ENCODE results near the gene HIVEP1.
"Not testable (repeated sequence)": the region's sequence is repeated elsewhere in the genome, so short reads cannot be mapped to it uniquely, and the experiment has no call there.

Gene HIVEP1

DNA sequence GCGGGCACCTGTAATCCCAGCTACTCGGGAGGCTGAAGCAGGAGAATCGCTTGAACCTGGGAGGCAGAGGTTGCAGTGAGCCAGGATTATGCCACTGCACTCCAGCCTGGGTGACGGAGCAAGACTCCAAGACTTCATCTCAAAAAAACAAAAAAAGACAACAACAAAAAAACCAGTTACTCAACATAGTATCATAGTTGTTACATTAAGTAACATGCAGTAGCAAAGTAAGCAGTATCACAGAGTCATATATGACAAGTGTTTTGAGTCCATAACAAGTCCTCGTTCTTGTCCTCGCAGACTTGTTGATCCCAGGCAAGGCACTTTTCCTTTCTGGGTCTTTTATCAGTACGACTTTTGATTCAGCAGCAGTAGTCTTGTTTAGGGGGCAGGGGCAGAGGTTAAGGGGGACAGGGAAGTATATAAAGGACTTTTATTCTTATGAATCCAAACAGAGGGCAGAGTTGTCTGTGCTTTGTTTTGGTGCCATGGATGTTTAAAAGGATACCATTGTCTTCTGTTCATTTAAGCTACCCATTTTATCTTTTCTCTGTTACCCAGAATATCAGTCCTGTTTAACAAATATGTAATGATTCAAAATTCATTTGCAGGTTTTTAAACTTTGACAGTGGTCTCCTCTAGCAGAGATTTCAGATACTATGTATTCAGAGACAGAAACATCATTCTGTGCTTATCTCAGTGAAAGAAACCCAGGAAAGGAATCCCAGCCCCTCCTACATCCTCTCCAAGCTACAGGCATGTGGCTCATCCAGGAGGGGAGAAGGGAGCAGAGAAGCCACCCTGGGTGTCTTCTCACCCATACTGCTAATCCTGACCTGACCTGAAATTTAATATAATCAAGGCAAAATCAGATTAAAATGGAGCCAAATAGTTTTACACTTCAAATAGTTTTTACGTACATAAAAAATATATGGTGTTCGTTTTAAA, 140.2 kb downstream of the HIVEP1 start:
- TF ChIP-seq, protein P1, sequence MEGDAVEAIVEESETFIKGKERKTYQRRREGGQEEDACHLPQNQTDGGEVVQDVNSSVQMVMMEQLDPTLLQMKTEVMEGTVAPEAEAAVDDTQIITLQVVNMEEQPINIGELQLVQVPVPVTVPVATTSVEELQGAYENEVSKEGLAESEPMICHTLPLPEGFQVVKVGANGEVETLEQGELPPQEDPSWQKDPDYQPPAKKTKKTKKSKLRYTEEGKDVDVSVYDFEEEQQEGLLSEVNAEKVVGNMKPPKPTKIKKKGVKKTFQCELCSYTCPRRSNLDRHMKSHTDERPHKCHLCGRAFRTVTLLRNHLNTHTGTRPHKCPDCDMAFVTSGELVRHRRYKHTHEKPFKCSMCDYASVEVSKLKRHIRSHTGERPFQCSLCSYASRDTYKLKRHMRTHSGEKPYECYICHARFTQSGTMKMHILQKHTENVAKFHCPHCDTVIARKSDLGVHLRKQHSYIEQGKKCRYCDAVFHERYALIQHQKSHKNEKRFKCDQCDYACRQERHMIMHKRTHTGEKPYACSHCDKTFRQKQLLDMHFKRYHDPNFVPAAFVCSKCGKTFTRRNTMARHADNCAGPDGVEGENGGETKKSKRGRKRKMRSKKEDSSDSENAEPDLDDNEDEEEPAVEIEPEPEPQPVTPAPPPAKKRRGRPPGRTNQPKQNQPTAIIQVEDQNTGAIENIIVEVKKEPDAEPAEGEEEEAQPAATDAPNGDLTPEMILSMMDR (IDR thresholded peaks at IDR 0.05; ENCODE audit: low read depth, low read length) = no peak
- H3K4me3 ChIP-seq (ENCODE audit: low read depth, low read length) = no peak overlapping the region

DNA sequence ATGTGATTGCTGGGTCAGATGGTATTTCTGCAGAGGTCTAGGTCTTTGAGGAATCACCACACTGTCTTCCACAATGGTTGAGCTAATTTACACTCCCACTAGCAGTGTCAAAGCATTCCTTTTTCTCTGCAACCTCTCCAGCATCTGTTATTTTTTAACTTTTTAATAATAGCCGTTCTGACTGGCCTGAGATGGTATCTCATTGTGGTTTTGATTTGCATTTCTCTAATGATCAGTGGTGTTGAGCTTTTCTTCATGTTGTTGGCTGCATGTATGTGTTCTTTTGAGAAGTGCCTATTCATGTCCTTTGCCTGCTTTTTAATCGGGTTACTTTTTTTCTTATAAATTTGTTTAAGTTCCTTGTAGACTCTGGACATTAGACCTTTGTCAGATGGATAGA, 143.7 kb downstream of the HIVEP1 start:
- H3K4me3 ChIP-seq (ENCODE audit: low read depth, low read length) = not testable (repeated sequence)

DNA sequence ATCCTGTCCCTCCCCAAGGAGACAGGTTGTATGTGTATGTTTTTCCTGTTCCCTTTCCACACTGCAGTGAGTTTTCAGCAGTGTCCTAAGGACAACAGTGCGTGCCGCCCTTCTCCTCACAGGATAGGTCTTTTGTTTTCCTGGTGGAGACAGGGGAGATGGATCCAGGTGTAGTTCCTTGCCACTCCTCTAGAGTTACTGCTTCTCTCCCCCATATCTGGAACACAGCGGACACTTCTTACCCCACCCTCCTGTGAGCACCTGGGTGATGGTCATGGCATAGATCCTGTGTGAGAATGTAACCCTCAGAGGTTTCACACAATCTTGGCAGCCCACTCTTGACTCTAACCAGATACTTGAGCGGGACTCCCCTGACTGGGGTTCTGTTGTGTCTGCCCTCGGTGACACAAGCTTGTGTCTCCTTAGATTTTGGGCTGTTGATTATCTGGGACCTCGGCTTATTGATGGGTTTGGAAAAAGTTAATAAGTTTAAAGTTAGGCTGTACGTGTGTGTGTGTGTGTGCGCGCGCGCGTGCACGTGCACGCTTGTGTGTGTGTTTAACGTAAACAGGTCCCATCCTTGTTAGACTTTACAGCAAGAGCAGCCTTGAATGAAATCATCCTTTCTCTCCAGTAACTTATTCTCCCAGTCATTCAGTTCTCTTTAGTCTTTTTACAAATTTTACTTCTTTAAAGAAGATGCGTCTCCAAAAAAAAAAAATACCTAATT, 146.7 kb downstream of the HIVEP1 start:
- no peak overlapping the region for H3K4me3 ChIP-seq (ENCODE audit: low read depth, low read length)
- TF ChIP-seq, protein P1 (IDR thresholded peaks at IDR 0.05; ENCODE audit: low read depth, low read length) = no peak

DNA sequence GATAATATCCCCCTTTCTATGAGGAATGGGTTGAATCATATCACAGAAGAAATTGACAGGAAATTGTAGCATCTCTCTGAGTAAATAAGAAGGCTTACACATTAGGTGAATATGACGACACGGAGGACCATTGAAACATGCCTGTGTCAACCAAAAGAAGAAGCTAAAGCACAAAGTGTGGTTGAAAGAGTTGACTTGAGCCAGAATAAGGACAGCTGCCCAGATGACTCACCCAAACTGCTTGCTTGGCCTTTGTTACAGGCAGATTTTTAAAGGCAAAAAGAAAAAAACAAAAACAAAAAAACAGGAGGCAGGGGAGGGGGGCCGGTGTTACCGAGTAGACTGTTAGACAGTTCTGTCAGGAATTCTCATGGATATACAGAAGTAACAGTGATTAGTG, 148.2 kb downstream of the HIVEP1 start:
- no peak overlapping the region for H3K4me3 ChIP-seq (ENCODE audit: low read depth, low read length)
- TF ChIP-seq, protein P1 (IDR thresholded peaks at IDR 0.05; ENCODE audit: low read depth, low read length) = no peak

DNA sequence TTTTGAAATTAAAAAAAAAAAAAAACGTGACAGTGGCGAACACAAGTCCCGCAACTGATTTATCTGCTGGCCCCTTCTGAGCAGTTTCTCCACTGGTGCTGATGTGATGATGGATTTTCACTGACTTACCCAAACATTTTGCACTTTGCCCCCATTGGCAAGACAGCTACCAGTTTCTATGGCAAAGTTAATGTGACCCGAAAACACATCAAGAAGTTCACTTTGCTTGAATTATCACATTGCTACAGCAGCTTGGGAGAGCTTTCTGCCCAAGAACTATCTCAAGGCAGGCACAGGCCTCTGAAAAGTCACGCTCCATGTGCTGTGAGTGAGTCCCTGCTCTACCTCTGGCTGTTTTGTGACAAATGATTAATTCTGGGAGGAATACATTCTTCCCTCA, 150.1 kb downstream of the HIVEP1 start:
- TF ChIP-seq, protein P1 (IDR thresholded peaks at IDR 0.05; ENCODE audit: low read depth, low read length) = no peak
- no peak overlapping the region for H3K4me3 ChIP-seq (ENCODE audit: low read depth, low read length)

DNA sequence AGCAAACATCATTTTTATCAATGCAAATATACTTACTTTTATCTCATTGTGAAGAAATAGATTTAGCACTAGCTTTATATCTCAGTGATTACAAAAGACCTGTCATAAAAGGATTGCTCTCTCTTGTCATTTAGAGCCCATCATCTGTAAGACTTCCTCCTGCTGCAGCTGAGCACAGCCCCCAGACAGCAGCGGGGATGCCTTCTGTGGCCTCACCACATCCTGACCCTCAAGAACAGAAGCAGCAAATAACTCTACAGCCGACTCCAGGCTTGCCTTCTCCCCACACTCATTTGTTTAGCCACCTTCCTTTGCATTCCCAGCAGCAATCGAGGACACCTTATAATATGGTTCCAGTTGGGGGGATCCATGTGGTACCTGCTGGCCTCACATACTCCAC, 151.0 kb downstream of the HIVEP1 start:
- TF ChIP-seq, protein P1 (IDR thresholded peaks at IDR 0.05; ENCODE audit: low read depth, low read length) = no peak
- no peak overlapping the region for H3K4me3 ChIP-seq (ENCODE audit: low read depth, low read length)

DNA sequence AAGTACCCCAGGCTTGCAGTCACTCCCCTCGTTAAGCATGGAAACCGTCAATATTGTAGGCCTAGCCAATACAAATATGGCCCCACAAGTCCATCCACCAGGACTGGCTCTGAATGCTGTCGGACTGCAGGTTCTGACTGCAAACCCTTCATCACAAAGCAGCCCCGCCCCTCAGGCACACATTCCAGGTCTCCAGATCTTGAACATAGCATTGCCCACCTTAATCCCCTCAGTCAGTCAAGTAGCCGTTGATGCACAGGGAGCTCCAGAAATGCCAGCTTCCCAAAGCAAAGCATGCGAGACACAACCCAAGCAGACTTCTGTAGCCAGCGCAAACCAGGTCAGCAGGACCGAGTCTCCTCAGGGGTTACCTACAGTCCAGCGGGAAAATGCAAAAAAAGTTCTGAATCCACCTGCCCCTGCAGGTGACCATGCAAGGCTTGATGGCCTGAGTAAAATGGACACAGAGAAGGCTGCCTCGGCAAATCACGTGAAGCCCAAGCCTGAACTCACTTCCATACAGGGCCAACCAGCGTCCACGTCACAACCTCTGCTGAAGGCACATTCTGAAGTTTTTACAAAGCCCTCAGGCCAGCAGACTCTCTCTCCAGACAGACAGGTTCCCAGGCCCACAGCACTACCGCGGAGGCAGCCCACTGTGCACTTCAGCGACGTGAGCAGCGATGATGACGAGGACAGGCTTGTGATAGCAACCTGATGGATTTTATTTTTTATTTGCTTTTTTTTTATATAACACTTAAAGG, 151.8 kb downstream of the HIVEP1 start:
- no peak overlapping the region for H3K4me3 ChIP-seq (ENCODE audit: low read depth, low read length)
- TF ChIP-seq, protein P1 (IDR thresholded peaks at IDR 0.05; ENCODE audit: low read depth, low read length) = no peak

Data from WI38 (cell line).